Tibial artery (tissue), 4 donors: Measurements from ENCODE around the gene C1orf74.

Experiments
- DNase-seq, 2 donors: peaks; one replicate each; pipeline ENCODE4 v3.0.0-alpha.2; 2019
- H3K27ac ChIP-seq, 2 donors: fragments of 200-600 bp; sonication (generic) in 1 of 2; 1 replicate in 1 of 2; 2 replicates in 1 of 2; pipeline ENCODE4 v1.5.1; 2018 to 2019; ENCODE audit warnings: mild to moderate bottlenecking in 1 of 2
- H3K27me3 ChIP-seq, 2 donors: fragments of 200-600 bp; sonication (generic) in 1 of 2; one replicate each; pipeline versions ENCODE4 v1.5.1 to v1.6.0; 2016 to 2019
- H3K36me3 ChIP-seq, 3 donors: fragments of 200-600 bp; sonication (generic) in 2 of 3; one replicate each; pipeline ENCODE4 v1.5.1; 2016 to 2019; ENCODE audit warnings: mild to moderate bottlenecking in 2 of 3
- H3K4me1 ChIP-seq, 4 donors: fragments of 200-600 bp; sonication (generic) in 2 of 4; 1 replicate in 3 of 4; 2 replicates in 1 of 4; pipeline ENCODE4 v1.5.1; 2016 to 2019
- H3K4me3 ChIP-seq, 2 donors: fragments of 200-600 bp; sonication (generic) in 1 of 2; 1 replicate in 1 of 2; 2 replicates in 1 of 2; pipeline ENCODE4 v1.5.1; 2018 to 2019; ENCODE audit warnings: mild to moderate bottlenecking in 2 of 2
- H3K9me3 ChIP-seq, 3 donors: fragments of 200-600 bp; sonication (generic) in 1 of 3; one replicate each; pipeline ENCODE4 v1.5.1; 2016 to 2019
- intact Hi-C: fragments of 100-400 bp; cut with DNase I; formaldehyde crosslinking; loops from one replicate; pipeline ENCODE4 v1.15.0; 2023; ENCODE audit warnings: low total_unique reads
- TF ChIP-seq, protein P1 (sequence below), 2 experiments: fragments of 200-600 bp in 1 of 2; fragments of 450-650 bp in 1 of 2; IDR thresholded peaks; one replicate each; pipeline ENCODE4 v1.5.1; 2017 to 2019; ENCODE audit warnings: antibody characterized with exemption in 2 of 2, mild to moderate bottlenecking in 1 of 2, moderate library complexity in 1 of 2

C1orf74 gene

DNA sequence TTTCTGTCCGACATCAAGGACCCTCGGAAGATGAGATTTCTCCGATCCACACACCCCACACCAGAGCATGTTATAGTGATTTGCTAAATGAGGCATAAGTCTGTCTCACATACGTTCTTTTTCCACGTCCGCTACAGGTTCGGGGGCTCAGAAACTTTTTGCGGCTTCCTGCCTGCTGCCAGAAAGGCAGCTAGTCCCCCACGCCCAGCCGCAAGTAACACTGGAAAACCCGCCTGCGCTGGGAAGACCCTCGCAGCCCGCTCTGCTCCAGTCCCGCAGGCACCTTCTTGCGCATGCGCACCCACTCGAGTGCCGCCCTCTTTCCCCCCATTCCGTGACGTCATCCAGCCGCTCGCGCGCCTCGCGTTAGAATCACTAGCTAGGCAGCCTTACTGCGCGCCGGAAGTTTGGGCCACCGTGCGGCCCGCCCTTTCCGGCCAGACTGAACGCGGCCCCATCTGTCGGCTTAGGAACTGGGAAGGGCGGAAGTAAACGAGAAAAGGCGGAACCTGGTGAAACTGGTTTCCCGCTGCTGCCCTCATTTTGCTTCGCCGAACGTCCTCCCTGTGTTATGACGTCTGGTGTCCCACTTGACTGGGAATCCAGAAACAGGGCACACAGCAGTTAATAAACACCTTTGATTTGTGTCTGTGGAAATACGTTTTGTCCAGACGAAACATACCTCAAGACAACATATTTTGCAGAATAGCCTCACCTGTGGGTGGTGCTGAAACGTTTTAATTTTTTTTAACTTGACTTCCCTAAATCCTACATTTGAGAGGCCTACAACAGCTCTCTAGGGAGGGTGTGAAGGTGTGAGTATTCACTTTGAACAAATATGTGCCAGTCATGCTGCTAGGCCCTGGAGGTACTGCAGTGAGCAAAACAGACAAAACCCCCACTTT is at the start of gene C1orf74:
Gene C1orf74 (minus strand): TSS at position 295 of the 905 bp plus-strand sequence. CDS start 925 bp downstream, outside the sequence.
- TF ChIP-seq, protein P1, sequence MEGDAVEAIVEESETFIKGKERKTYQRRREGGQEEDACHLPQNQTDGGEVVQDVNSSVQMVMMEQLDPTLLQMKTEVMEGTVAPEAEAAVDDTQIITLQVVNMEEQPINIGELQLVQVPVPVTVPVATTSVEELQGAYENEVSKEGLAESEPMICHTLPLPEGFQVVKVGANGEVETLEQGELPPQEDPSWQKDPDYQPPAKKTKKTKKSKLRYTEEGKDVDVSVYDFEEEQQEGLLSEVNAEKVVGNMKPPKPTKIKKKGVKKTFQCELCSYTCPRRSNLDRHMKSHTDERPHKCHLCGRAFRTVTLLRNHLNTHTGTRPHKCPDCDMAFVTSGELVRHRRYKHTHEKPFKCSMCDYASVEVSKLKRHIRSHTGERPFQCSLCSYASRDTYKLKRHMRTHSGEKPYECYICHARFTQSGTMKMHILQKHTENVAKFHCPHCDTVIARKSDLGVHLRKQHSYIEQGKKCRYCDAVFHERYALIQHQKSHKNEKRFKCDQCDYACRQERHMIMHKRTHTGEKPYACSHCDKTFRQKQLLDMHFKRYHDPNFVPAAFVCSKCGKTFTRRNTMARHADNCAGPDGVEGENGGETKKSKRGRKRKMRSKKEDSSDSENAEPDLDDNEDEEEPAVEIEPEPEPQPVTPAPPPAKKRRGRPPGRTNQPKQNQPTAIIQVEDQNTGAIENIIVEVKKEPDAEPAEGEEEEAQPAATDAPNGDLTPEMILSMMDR (IDR thresholded peaks at IDR 0.05) = no peak
- Histone ChIP-seq H3K4me3 (peak within 1 kb of the TSS; percentile 54 to 79), H3K4me1 (peaks cover 0 to 29% (median 20%) of the 10 kb centered on the region in 4 donors), H3K36me3 (no peaks in the 10 kb centered on the region), H3K27me3 (no peaks in the 10 kb centered on the region), H3K27ac (peak within 1 kb of the TSS; percentile 77 to 79), H3K9me3 (no peaks in the 10 kb centered on the region)
- DNase-seq = peak; percentile 98 to 99
- intact Hi-C loops = no loop called here

DNA sequence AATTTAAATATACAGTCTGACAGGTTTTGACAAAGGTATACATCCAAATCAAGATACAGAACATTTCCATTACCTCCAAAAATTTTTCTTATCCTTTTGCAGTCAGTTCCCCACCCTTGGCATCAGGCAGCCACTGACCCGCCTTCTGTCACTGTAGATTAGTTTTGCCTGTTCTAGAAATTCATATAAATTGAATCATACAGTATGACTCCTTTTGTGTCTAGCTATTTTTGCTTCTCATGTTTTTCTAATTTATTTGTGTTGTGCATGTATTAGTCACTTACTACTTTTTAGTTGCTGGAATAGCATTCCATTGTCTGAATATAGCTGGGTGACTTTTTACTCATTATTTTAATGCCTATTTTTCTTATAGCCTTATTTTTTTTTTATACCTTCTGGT is 47.3 kb upstream of the C1orf74 start:
- TF ChIP-seq, protein P1 (IDR thresholded peaks at IDR 0.05) = no peak
- no peak overlapping the region for H3K4me3 ChIP-seq
- no peaks in the 10 kb centered on the region for H3K27me3 ChIP-seq
- intact Hi-C loops = no loop called here
- no peak overlapping the region for H3K27ac ChIP-seq
- peaks cover 38 to 59% (median 45%) of the 10 kb centered on the region in 3 donors for H3K36me3 ChIP-seq
- DNase-seq = no peak
- no peaks in the 10 kb centered on the region for H3K9me3 ChIP-seq
- H3K4me1 ChIP-seq = peaks cover 0 to 30% (median 8%) of the 10 kb centered on the region in 4 donors

DNA sequence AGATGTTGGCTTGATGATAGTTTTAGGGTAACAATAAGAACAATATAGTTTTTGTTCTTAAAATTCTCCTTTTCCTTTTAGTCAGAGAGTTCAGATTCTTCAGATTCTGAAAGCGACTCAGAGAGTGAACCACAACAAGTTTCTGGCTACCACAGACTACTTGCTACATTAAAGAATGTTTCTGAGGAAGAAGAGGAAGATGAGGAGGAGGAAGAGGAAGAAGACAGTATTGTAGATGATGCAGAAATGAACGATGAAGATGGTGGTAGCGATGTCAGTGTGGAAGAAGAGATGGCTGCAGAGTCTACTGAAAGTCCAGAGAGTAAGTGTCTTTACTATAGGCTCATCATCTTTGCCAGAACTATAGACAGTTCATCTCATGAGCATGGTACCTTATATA is 46.4 kb upstream of the C1orf74 start:
- Histone ChIP-seq H3K27ac (no peak overlapping the region), H3K4me1 (peaks cover 0 to 23% (median 7%) of the 10 kb centered on the region in 4 donors), H3K4me3 (no peak overlapping the region), H3K36me3 (peaks cover 35 to 52% (median 43%) of the 10 kb centered on the region in 3 donors), H3K9me3 (no peaks in the 10 kb centered on the region), H3K27me3 (no peaks in the 10 kb centered on the region)
- DNase-seq = no peak
- TF ChIP-seq, protein P1 (IDR thresholded peaks at IDR 0.05) = no peak
- intact Hi-C loops = no loop called here

DNA sequence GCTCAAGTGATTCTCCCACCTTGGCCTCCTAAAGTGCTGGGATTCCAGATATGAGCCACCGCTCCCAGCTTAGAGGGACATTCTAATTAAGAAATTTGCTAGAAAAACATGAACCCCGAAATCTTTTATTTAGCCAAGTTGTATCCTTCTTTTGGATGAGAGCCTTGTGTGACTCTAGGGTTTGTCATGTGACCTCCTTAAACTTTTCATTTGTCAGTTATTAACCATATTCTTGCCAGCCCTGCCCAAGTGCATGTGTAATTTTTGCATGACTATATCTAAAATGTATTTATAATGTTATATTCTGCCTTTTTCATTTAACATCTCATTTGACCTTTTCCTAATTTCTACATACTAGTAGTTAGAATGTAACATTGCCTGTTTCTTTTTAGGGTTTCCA is 45.4 kb upstream of the C1orf74 start:
- H3K4me1 ChIP-seq = peaks cover 0 to 15% (median 6%) of the 10 kb centered on the region in 4 donors
- no peak overlapping the region for H3K27ac ChIP-seq
- H3K9me3 ChIP-seq = no peaks in the 10 kb centered on the region
- DNase-seq = no peak
- peaks cover 31 to 42% (median 36%) of the 10 kb centered on the region in 3 donors for H3K36me3 ChIP-seq
- intact Hi-C loops = no loop called here
- TF ChIP-seq, protein P1 (IDR thresholded peaks at IDR 0.05) = no peak
- no peak overlapping the region for H3K4me3 ChIP-seq
- H3K27me3 ChIP-seq = no peaks in the 10 kb centered on the region

DNA sequence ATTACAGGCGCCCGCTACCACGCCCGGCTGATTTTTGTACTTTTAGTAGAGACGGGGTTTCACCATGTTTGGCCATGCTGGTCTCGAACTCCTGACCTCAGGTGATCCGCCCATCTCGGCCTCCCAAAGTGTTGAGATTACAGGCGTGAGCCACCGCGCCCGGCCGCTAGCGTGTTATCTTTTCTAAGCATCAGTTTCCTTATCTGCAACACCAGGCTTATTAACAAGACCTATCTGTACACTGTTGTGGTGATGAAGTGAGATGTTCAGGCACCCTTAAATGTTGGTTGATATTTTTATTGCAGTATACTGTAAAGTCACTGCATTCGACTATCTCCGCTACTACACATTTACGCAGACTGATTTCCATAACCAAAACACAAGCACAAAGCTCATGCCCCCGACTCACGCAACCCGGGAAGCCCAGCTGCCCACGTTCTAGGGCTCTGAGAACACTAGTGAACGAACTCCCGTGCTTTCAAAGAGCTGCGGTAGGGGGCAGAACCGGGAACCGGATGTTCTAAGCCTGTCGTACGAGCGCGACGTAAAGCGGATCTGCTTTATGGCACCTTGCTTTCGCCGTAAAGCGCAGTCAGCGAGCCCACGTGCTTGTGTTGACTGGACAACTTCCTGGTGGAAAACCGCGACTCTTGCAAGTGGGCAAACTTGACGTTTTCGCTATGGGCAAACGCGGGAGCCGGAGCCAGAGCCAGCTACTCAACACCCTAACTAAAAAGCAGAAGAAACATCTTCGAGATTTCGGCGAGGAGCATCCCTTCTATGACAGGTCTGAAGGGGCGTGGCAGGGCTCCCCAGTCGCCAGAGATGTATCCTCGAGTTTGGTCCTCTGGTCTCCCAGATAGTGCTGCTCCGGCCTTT is 43.3 kb upstream of the C1orf74 start, which contains the start of gene UTP25:
Gene UTP25 (plus strand): TSS at position 589 of the 879 bp plus-strand sequence. CDS start 92 bp downstream, at position 681.
- Histone ChIP-seq H3K4me1 (peaks cover 0 to 15% (median 6%) of the 10 kb centered on the region in 4 donors), H3K36me3 (peaks cover 15 to 21% (median 18%) of the 10 kb centered on the region in 3 donors), H3K4me3 (peak within 1 kb of the TSS; percentile 62 to 90), H3K27me3 (peaks cover 0 to under 1% of the 10 kb centered on the region in 2 donors), H3K9me3 (no peaks in the 10 kb centered on the region), H3K27ac (peak within 1 kb of the TSS; percentile 62 to 63)
- intact Hi-C loops = no loop called here
- DNase-seq = peak; percentile 90 to 95
- TF ChIP-seq, protein P1 (IDR thresholded peaks at IDR 0.05) = peak; percentile 61
